Esophagus squamous epithelium (tissue), 5 donors: Measurements from ENCODE around the gene VANGL2. TPM values are rescaled to one million over a fixed set of nuclear protein-coding genes. Genes with fewer than 3 reads are reported as not detected.
"Not testable (repeated sequence)": the region's sequence is repeated elsewhere in the genome, so short reads cannot be mapped to it uniquely, and the experiment has no call there.

Experiments used
- DNase-seq: peaks from one replicate; lab custom pipeline; 2025; lab: John Stamatoyannopoulos, UW
- H3K27ac ChIP-seq, 4 donors: fragments of 200-600 bp; sonication (generic); one replicate each; pipeline ENCODE4 v1.5.1; 2016 to 2019; ENCODE audit warnings: mild to moderate bottlenecking in 1 of 4
- H3K27me3 ChIP-seq, 4 donors: fragments of 200-600 bp; sonication (generic); 1 replicate in 3 of 4; 2 replicates in 1 of 4; pipeline versions ENCODE4 v1.5.1 to v1.6.0; 2017 to 2021; ENCODE audit warnings: antibody characterized with exemption in 1 of 4
- H3K36me3 ChIP-seq, 3 donors: fragments of 200-600 bp; sonication (generic); one replicate each; pipeline ENCODE4 v1.5.1; 2016 to 2019
- H3K4me1 ChIP-seq, 3 donors: fragments of 200-600 bp; sonication (generic); one replicate each; pipeline ENCODE4 v1.5.1; 2017 to 2019
- H3K4me3 ChIP-seq, 4 donors: fragments of 200-600 bp; sonication (generic); 1 replicate in 3 of 4; 2 replicates in 1 of 4; pipeline ENCODE4 v1.5.1; 2016 to 2019; ENCODE audit warnings: mild to moderate bottlenecking in 2 of 4, moderate library complexity in 1 of 4
- H3K9me3 ChIP-seq, 3 donors: fragments of 200-600 bp; sonication (generic); one replicate each; pipeline ENCODE4 v1.5.1; 2016 to 2019
- CTCF ChIP-seq, 6 experiments: fragments of 450-650 bp in 4 of 6; fragments of 200-600 bp in 2 of 6; sonication (generic) in 2 of 6; IDR thresholded peaks; one replicate each; pipeline ENCODE4 v1.5.1; 2016 to 2019; ENCODE audit warnings: antibody characterized with exemption in 6 of 6, mild to moderate bottlenecking in 4 of 6, moderate library complexity in 4 of 6
- POLR2A ChIP-seq, 4 donors: fragments of 450-650 bp; IDR thresholded peaks; one replicate each; pipeline ENCODE4 v1.6.1; 2017; ENCODE audit warnings: antibody characterized with exemption in 4 of 4, mild to moderate bottlenecking in 4 of 4, moderate library complexity in 3 of 4
- WGBS, 2 donors: methylation state at CpG; one replicate each; pipeline ENCODE4 v1.1.5; 2018; 5-methylcytosine and 5-hydroxymethylcytosine counted together
- intact Hi-C: fragments of 100-400 bp; cut with DNase I; formaldehyde crosslinking; loops from one replicate; pipeline ENCODE4 v1.15.0; 2022
- total RNA-seq, 4 donors: library from RNA; depleted of rRNA; stranded (reverse); fragments of >200 nt; gene quantifications; one replicate each; pipeline ENCODE4 v1.1.0, GENCODE V29; 2016
- donor health status: DM: yes; HTN: yes; CAD: no.

Gene VANGL2
- total RNA-seq, 4 donors from 2014 or later: 5.9 to 10.8 (median 7.7) TPM

GRCh38 chr1:160374306-160375110 lies 25.9 kb upstream of the VANGL2 start:
- H3K27ac ChIP-seq: peak overlapping the region in 3 of 4 donors; percentile 16 to 64 (median 44)

GRCh38 chr1:160375788-160376524 lies 24.4 kb upstream of the VANGL2 start:
- H3K27ac ChIP-seq: peak overlapping the region in 2 of 4 donors; percentile 44
- peaks cover 0 to 14% (median 0%) of the 10 kb centered on the region in 4 donors for H3K27me3 ChIP-seq
- H3K36me3 ChIP-seq: no peaks in the 10 kb centered on the region
- intact Hi-C loops: no loop called here
- H3K9me3 ChIP-seq: no peaks in the 10 kb centered on the region
- DNase-seq: no peak
- no peak for TF ChIP-seq CTCF (IDR thresholded peaks at IDR 0.05)
- TF ChIP-seq POLR2A (IDR thresholded peaks at IDR 0.05): no peak
- H3K4me1 ChIP-seq: peaks cover 0 to 25% (median 3%) of the 10 kb centered on the region in 3 donors
- WGBS, 2 donors: 19 to 40% methylated on average over 8 to 9 of the region's 9 CpGs
- H3K4me3 ChIP-seq: no peak overlapping the region

More at GRCh38 chr1:160374306-160375110, 25.9 kb upstream of the VANGL2 start:
- no peak overlapping the region for H3K4me3 ChIP-seq
- DNase-seq: no peak
- peaks cover 0 to 21% (median 0%) of the 10 kb centered on the region in 4 donors for H3K27me3 ChIP-seq
- no peak for TF ChIP-seq CTCF (IDR thresholded peaks at IDR 0.05)
- no peak for TF ChIP-seq POLR2A (IDR thresholded peaks at IDR 0.05)
- intact Hi-C loops: no loop called here
- H3K9me3 ChIP-seq: no peaks in the 10 kb centered on the region
- WGBS, 2 donors: 53 to 67% methylated on average over 1 to 6 of the region's 6 CpGs
- no peaks in the 10 kb centered on the region for H3K36me3 ChIP-seq
- H3K4me1 ChIP-seq: peaks cover 0 to 25% (median 3%) of the 10 kb centered on the region in 3 donors

- TF ChIP-seq POLR2A (IDR thresholded peaks at IDR 0.05) (no peak), CTCF (IDR thresholded peaks at IDR 0.05) (peak; percentile 69 to 92 (median 84))
- intact Hi-C loops: no loop called here
- Histone ChIP-seq H3K27ac (peak overlapping the region in 2 of 4 donors; percentile 44), H3K27me3 (peaks cover 0 to 7% (median 0%) of the 10 kb centered on the region in 4 donors), H3K9me3 (no peaks in the 10 kb centered on the region), H3K4me3 (no peak overlapping the region), H3K36me3 (no peaks in the 10 kb centered on the region), H3K4me1 (peaks cover 0 to 25% (median 3%) of the 10 kb centered on the region in 3 donors)
- DNase-seq: no peak
- WGBS, 2 donors: 9 to 10% methylated on average over 5 of the region's 5 CpGs
Observed at GRCh38 chr1:160376525-160377131, 23.7 kb upstream of the VANGL2 start.

GRCh38 chr1:160377585-160378206 lies 22.7 kb upstream of the VANGL2 start:
- Histone ChIP-seq H3K27me3 (no peaks in the 10 kb centered on the region), H3K4me3 (no peak overlapping the region), H3K9me3 (no peaks in the 10 kb centered on the region), H3K27ac (no peak overlapping the region), H3K36me3 (no peaks in the 10 kb centered on the region), H3K4me1 (peaks cover 0 to 25% (median 3%) of the 10 kb centered on the region in 3 donors)
- 62 to 76% methylated on average over 6 to 7 of the region's 7 CpGs for WGBS, 2 donors
- TF ChIP-seq POLR2A (IDR thresholded peaks at IDR 0.05) (no peak), CTCF (IDR thresholded peaks at IDR 0.05) (no peak)
- no peak for DNase-seq
- intact Hi-C loops: no loop called here

- H3K27ac ChIP-seq, intact Hi-C loops, H3K9me3 ChIP-seq, H3K27me3 ChIP-seq, DNase-seq, H3K36me3 ChIP-seq, H3K4me3 ChIP-seq, H3K4me1 ChIP-seq: not testable (repeated sequence)
- 93 to 97% methylated on average over 2 of the region's 2 CpGs for WGBS, 2 donors
Observed at GRCh38 chr1:160384812-160385211, 15.6 kb upstream of the VANGL2 start.

GRCh38 chr1:160388406-160388805 lies 12.0 kb upstream of the VANGL2 start:
- H3K36me3 ChIP-seq, H3K27ac ChIP-seq, H3K4me1 ChIP-seq, intact Hi-C loops, H3K9me3 ChIP-seq, H3K4me3 ChIP-seq, H3K27me3 ChIP-seq, DNase-seq: not testable (repeated sequence)
- 70 to 74% methylated on average over 4 of the region's 4 CpGs for WGBS, 2 donors
